K562 (cell line): ENCODE results near the gene USB1.

ENCODE experiments used
- BMI1 ChIP-seq: fragments of 150-350 bp; IDR thresholded peaks from 2 replicates; pipeline ENCODE4 v1.6.1; 2014; ENCODE audit warnings: low read length
- BRD4 ChIP-seq: fragments of 200-600 bp; sonication (generic); IDR thresholded peaks from 2 replicates; pipeline ENCODE4 v1.6.1; 2017; ENCODE audit warnings: inconsistent platforms
- CCNT2 ChIP-seq: IDR thresholded peaks from 2 replicates; pipeline ENCODE4 v1.6.1; 2011; ENCODE audit warnings: borderline replicate concordance, low read depth, mild to moderate bottlenecking, moderate library complexity, mixed read lengths, low read length; ENCODE audit not compliant: insufficient read length; ENCODE audit errors: extremely low read depth
- HNRNPLL ChIP-seq: fragments of 200-400 bp; formaldehyde crosslinking; IDR thresholded peaks from 2 replicates; pipeline ENCODE4 v1.6.1; 2017; ENCODE audit warnings: low read length, low read depth, mild to moderate bottlenecking; ENCODE audit not compliant: poor library complexity, severe bottlenecking
- KLF16 ChIP-seq: IDR thresholded peaks from 2 replicates; pipeline ENCODE4 v1.6.1; 2016; ENCODE audit warnings: antibody characterized with exemption
- MAX ChIP-seq: sonication (generic); formaldehyde crosslinking; IDR thresholded peaks from 2 replicates; pipeline ENCODE4 v1.9.0; 2022; ENCODE audit warnings: mild to moderate bottlenecking, missing genetic modification reagents
- POLR2AphosphoS5 ChIP-seq: IDR thresholded peaks from 2 replicates; pipeline ENCODE4 v1.6.1; 2011; ENCODE audit warnings: mild to moderate bottlenecking, low read depth, low read length, moderate library complexity; ENCODE audit not compliant: control insufficient read depth, insufficient read depth
- RAD21 ChIP-seq, 2 experiments: fragments of 250-450 bp in 1 of 2; fragments of 450-650 bp in 1 of 2; sonication (Bioruptor Pico) in 1 of 2; formaldehyde crosslinking in 1 of 2; IDR thresholded peaks in 1 of 2; conservative IDR thresholded peaks in 1 of 2; 2 replicates each; pipeline versions ENCODE4 v1.4.0 to v1.8.0; 2020 to 2022; ENCODE audit warnings: mild to moderate bottlenecking in 2 of 2, moderate library complexity in 1 of 2
- RAD51 ChIP-seq: fragments of 450-650 bp; IDR thresholded peaks from 2 replicates; pipeline ENCODE4 v1.7.1; 2016; ENCODE audit warnings: low read depth, mild to moderate bottlenecking, borderline replicate concordance
- SAFB ChIP-seq: fragments of 200-400 bp; formaldehyde crosslinking; IDR thresholded peaks from 2 replicates; pipeline ENCODE4 v1.6.1; 2017; ENCODE audit warnings: low read depth, low read length, borderline replicate concordance
- ZFP1 ChIP-seq: fragments of 450-650 bp; formaldehyde crosslinking; IDR thresholded peaks from 2 replicates; pipeline ENCODE4 v1.4.0; 2020; ENCODE audit warnings: mild to moderate bottlenecking, mixed read lengths
- ZMIZ1 ChIP-seq, 2 experiments: fragments of 150-350 bp in 1 of 2; IDR thresholded peaks; 2 replicates each; pipeline ENCODE4 v1.6.1; 2012 to 2016; ENCODE audit warnings: low read depth in 2 of 2, low read length in 2 of 2, mild to moderate bottlenecking in 1 of 2, moderate library complexity in 1 of 2
- TF ChIP-seq, protein P1 (sequence below): sonication (generic); formaldehyde crosslinking; IDR thresholded peaks from 2 replicates; pipeline ENCODE4 v1.8.1; 2022; ENCODE audit warnings: missing genetic modification reagents

DNA sequence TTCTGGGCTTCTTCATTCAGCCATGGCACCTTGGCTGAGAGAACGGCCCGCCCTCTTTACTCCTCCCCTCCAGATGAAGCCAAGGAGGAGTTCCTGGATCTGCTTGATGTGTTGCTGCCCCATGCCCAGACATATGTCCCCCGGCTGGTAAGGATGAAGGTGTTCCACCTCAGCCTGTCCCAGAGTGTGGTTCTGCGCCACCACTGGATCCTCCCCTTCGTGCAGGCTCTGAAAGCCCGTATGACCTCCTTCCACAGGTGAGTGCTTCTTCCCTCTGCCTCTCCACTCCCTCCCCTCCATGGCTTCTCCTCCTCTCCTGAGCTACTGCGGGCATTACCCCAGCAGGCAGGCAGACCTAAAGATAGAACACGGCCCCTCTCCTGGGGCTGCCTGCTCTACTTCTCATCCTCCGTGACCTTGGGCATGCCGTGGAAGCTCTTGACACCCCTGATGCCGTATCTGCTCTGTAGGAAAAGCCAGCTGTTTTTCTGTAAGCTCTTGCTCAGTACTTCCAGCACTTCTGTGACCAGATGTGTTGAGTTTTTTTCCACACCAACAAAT lies 8.7 kb downstream of the USB1 start:
- TF ChIP-seq ZMIZ1 (IDR thresholded peaks at IDR 0.05; ENCODE audit: low read depth in 2 of 2, low read length in 2 of 2) (no peak), SAFB (no peak), KLF16 (no peak), MAX (CRISPR knock-in tag) (no peak), RAD51 (no peak), HNRNPLL (no peak), RAD21 (CRISPR knock-in tag; conservative IDR thresholded peaks at IDR 0.05 in 1 of 2, IDR thresholded peaks at IDR 0.05 in 1 of 2) (no peak), BMI1 (no peak), BRD4 (no peak), ZFP1 (no peak), CCNT2 (no peak), POLR2AphosphoS5 (no peak)
- TF ChIP-seq, protein P1, sequence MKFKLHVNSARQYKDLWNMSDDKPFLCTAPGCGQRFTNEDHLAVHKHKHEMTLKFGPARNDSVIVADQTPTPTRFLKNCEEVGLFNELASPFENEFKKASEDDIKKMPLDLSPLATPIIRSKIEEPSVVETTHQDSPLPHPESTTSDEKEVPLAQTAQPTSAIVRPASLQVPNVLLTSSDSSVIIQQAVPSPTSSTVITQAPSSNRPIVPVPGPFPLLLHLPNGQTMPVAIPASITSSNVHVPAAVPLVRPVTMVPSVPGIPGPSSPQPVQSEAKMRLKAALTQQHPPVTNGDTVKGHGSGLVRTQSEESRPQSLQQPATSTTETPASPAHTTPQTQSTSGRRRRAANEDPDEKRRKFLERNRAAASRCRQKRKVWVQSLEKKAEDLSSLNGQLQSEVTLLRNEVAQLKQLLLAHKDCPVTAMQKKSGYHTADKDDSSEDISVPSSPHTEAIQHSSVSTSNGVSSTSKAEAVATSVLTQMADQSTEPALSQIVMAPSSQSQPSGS (CRISPR knock-in tag), result no peak
